Calu3 (cell line): Measurements from ENCODE around the gene BTF3. TPM values are rescaled to one million over a fixed set of nuclear protein-coding genes. Genes with fewer than 3 reads are reported as not detected.

Experiments
- Bru-seq: library from RNA; stranded (reverse); fragments of 400-500 nt; gene quantifications from one replicate; lab custom pipeline; 2021; lab: Mats Ljungman, UMichigan
- BruChase-seq, 2 experiments: library from RNA; stranded (reverse); fragments of 400-500 nt; gene quantifications; one replicate each; lab custom pipeline; 2021; lab: Mats Ljungman, UMichigan
- BruUV-seq: library from RNA; stranded (reverse); fragments of 400-500 nt; replicated peaks from 2 replicates; lab custom pipeline; 2021; lab: Mats Ljungman, UMichigan
- CTCF ChIA-PET: fragments of 300-600 bp; sonication (Branson Sonifier 250); formaldehyde crosslinking; loops from one replicate; lab custom pipeline; 2022; ENCODE audit warnings: antibody characterized with exemption; lab: Charles Lee
- DNase-seq: peaks from one replicate; pipeline ENCODE4 v3.0.0; 2022
- H3K27ac Mint-ChIP-seq: one replicate; pipeline ENCODE4 v1.8.0; 2022; ENCODE audit warnings: mixed read lengths; ENCODE audit not compliant: unreplicated experiment
- H3K27me3 Mint-ChIP-seq: one replicate; pipeline ENCODE4 v1.8.0; 2022; ENCODE audit warnings: mixed read lengths; ENCODE audit not compliant: unreplicated experiment
- H3K36me3 Mint-ChIP-seq: one replicate; pipeline ENCODE4 v1.8.0; 2022; ENCODE audit warnings: mild to moderate bottlenecking, moderate library complexity, mixed read lengths; ENCODE audit not compliant: insufficient read depth, unreplicated experiment
- H3K4me1 Mint-ChIP-seq: one replicate; pipeline ENCODE4 v1.8.0; 2022; ENCODE audit warnings: mild to moderate bottlenecking, low read depth, mixed read lengths; ENCODE audit not compliant: unreplicated experiment
- H3K4me3 Mint-ChIP-seq: one replicate; pipeline ENCODE4 v1.8.0; 2022; ENCODE audit warnings: mild to moderate bottlenecking, low read depth, moderate library complexity, mixed read lengths; ENCODE audit not compliant: unreplicated experiment
- H3K9me3 Mint-ChIP-seq: one replicate; pipeline ENCODE4 v1.8.0; 2022; ENCODE audit warnings: low read depth, mixed read lengths; ENCODE audit not compliant: unreplicated experiment
- CTCF ChIP-seq: fragments of 200-600 bp; IDR thresholded peaks from one replicate; pipeline ENCODE4 v1.8.0; 2022; ENCODE audit warnings: antibody characterized with exemption; ENCODE audit not compliant: unreplicated experiment
- intact Hi-C: fragments of 100-400 bp; cut with micrococcal nuclease; formaldehyde crosslinking; loops from one replicate; pipeline ENCODE4 v1.10.0; 2022; ENCODE audit not compliant: unreplicated experiment
- long read RNA-seq: library from polyadenylated mRNA; stranded (forward); transcript quantifications from one replicate; pipeline ENCODE4 v2.0.0, GENCODE V29; 2022
- total RNA-seq: library from RNA; stranded (reverse); gene quantifications from 2 replicates; pipeline ENCODE4 v1.2.3, GENCODE V29; 2022

The BTF3 gene
- total RNA-seq, result 794 and 872 TPM in 2 replicates
- Bru-seq, nascent RNA, result percentile 99 among the genes with signal in this experiment
- percentile 99 among the genes with signal in this experiment for BruChase-seq, experiment 1, labeled RNA remaining after a 6-hour chase
- percentile 99 among the genes with signal in this experiment for BruChase-seq, experiment 2, labeled RNA remaining after a 2-hour chase
- long read RNA-seq, transcript BTF3-202 (6 exons, 1,237 nt), result minor isoform, 35 of 1,116 reads
- long read RNA-seq, transcript BTF3-201 (6 exons, 897 nt), result major isoform, 1,008 of 1,116 reads
- long read RNA-seq, partial matches to known transcripts, result 27 of 1,116 reads
- long read RNA-seq, other reads (novel, unspliced or antisense), result 43 of 1,116 reads

GRCh38 chr5:73498057-73498992 lies at the start of gene BTF3:
Gene BTF3, plus strand, starts transcription at chr5:73498442. Its CDS starts 226 bp downstream, at chr5:73498668.
- peak within 1 kb of the TSS; percentile 96 for H3K4me3 Mint-ChIP-seq
- intact Hi-C loops, result loop anchor here (5.0 kb wide), 1 partner anchor 46 kb away; no protein-coding TSS in a partner anchor
- no peak for TF ChIP-seq CTCF
- H3K27me3 Mint-ChIP-seq, result no peaks in the 10 kb centered on the region
- peak; percentile 96 for DNase-seq
- CTCF ChIA-PET, result interaction anchor here (0.6 to 1.9 kb wide), 4 partner anchors 17 to 282 kb away, joined by 3 to 7 read pairs (median 4); no protein-coding TSS in a partner anchor
- H3K27ac Mint-ChIP-seq, result peak within 1 kb of the TSS; percentile 98
- no TSS peak for BruUV-seq
- no peaks in the 10 kb centered on the region for H3K9me3 Mint-ChIP-seq
- H3K4me1 Mint-ChIP-seq, result peaks cover 13% of the 10 kb centered on the region
- peaks cover 58% of the 10 kb centered on the region for H3K36me3 Mint-ChIP-seq

GRCh38 chr5:73448463-73449136 lies 49.6 kb upstream of the BTF3 start, which contains the start of gene FOXD1:
Gene FOXD1, minus strand, starts transcription at chr5:73448777. Its CDS starts 415 bp downstream, at chr5:73448362.
- peaks cover 36% of the 10 kb centered on the region for H3K36me3 Mint-ChIP-seq
- H3K27me3 Mint-ChIP-seq, result peaks cover 40% of the 10 kb centered on the region
- H3K27ac Mint-ChIP-seq, result peak within 1 kb of the TSS; percentile 49
- CTCF ChIA-PET, result interaction anchor here (0.6 to 1.6 kb wide), 5 partner anchors 71 to 247 kb away, joined by 3 to 15 read pairs (median 4); no protein-coding TSS in a partner anchor
- peaks cover 10% of the 10 kb centered on the region for H3K4me1 Mint-ChIP-seq
- H3K4me3 Mint-ChIP-seq, result peak within 1 kb of the TSS; percentile 83
- no TSS peak for BruUV-seq
- intact Hi-C loops, result loop anchor here (5.0 kb wide), 1 partner anchor 76 kb away; no protein-coding TSS in a partner anchor
- peak; percentile 89 for DNase-seq
- TF ChIP-seq CTCF, result no peak
- no peaks in the 10 kb centered on the region for H3K9me3 Mint-ChIP-seq

GRCh38 chr5:73450137-73450536 lies 48.1 kb upstream of the BTF3 start:
- Mint-ChIP-seq H3K27me3 (peaks cover 43% of the 10 kb centered on the region), H3K4me1 (peaks cover 10% of the 10 kb centered on the region), H3K27ac (no peak overlapping the region), H3K4me3 (peak overlapping the region; percentile 76), H3K9me3 (no peaks in the 10 kb centered on the region), H3K36me3 (peaks cover 36% of the 10 kb centered on the region)
- TF ChIP-seq CTCF, result no peak
- intact Hi-C loops, result loop anchor here (5.0 kb wide), 4 partner anchors 47 to 368 kb away; partner anchors contain the start of gene BTF3
- BruUV-seq, result no TSS peak
- CTCF ChIA-PET, result interaction anchor here (1.8 kb wide), 1 partner anchor 46 kb away, joined by 9 read pairs; no protein-coding TSS in a partner anchor
- DNase-seq, result no peak
